SIG-M5 treated with dmso at 0.1 percent for 504 hours (cell line): ENCODE measurements around the gene CLDN16.

Experiments
- DNase-seq: peaks from one replicate; lab custom pipeline; 2025; ENCODE audit not compliant: unreplicated experiment; lab: John Stamatoyannopoulos, UW

The CLDN16 gene

GRCh38 chr3:190378240-190378891 lies 9.6 kb upstream of the CLDN16 start:
- no peak for DNase-seq

DNA sequence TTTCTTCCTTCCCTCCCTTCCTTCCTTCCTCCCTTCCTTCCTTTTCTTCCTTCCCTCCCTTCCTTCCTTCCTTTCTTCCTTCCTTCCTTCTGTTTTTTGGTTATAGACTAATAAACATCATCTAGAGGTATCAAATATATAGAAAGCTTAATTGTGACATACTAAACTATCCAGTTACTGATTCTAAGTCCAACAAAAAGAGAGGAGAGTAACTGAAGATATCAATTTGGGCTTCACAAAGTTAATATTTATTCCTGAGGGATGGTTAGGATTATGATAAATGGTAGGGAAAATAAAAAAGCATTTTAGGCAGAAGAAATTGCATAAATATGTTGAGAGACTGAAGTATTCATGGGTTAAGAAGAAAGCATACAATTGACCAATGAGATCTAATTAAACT lies 7.8 kb upstream of the CLDN16 start:
- no peak for DNase-seq

- no peak for DNase-seq
These were observed 6.5 kb upstream of the CLDN16 start for GRCh38 chr3:190381441-190381840.

DNA sequence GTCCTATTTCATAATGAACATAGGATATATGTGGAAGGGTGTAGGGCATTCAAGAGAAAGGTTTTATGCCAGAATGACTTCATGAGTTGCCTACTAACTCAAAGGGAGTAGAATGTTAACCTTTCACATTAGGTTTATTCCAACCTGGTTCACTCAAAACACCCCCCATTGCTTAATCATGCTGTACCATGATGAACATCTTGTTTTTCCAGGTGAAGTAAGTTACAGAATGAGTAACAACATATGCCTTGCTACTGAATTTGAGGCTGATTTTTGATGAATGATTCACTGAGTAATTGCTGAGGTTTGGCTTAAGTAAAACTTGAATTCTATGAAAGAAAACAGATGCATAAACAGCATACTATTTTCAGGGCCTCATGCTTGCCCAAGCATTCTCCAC lies 5.9 kb upstream of the CLDN16 start:
- DNase-seq = no peak

DNA sequence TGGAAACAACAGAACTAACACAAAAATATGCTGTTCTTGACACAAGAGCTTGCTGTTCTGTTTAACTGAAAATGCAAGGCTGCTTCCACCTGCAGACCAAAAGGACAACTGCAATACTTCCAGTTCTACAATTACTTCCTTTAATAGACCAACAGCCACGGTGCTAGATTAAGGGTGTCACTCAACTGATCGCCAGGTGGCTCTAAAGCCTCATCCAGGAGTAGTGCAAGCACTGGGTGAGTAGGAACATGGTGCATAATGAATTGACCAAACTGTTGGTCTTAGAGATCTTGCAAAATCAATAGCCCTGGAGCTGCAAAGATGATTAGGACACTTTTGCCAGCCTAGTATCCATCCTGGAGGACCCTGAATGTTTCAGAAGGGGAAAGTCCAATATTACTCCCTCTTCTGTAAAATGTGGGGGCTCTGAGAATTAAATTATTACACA lies 3.6 kb upstream of the CLDN16 start:
- DNase-seq = peak; percentile 69

- peak; percentile 53 for DNase-seq
These were observed 2.0 kb upstream of the CLDN16 start for GRCh38 chr3:190385731-190386688.

DNA sequence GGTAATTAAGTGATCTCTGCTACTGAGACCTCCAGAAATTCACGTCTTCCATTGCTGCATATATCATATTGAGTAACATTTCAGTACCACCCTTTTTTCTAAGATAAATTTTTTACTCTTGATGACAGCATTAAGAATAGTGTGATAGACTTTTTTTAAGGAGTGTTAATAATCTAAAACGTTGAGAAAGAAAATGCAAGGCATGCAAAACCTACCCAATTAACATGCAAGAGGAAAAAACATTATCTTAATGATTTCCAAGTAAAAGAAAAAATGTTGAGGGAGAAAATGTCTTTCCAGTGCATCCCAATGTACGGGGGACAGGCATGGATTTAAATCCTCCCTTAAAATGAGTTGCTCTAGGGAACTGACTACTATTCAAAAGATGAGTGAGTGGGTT lies 740 bp downstream of the CLDN16 start:
- no peak for DNase-seq

- no peak for DNase-seq
These were observed 8.0 kb downstream of the CLDN16 start for GRCh38 chr3:190396001-190396400.

GRCh38 chr3:190397889-190398288 lies 9.9 kb downstream of the CLDN16 start:
- DNase-seq = no peak

DNA sequence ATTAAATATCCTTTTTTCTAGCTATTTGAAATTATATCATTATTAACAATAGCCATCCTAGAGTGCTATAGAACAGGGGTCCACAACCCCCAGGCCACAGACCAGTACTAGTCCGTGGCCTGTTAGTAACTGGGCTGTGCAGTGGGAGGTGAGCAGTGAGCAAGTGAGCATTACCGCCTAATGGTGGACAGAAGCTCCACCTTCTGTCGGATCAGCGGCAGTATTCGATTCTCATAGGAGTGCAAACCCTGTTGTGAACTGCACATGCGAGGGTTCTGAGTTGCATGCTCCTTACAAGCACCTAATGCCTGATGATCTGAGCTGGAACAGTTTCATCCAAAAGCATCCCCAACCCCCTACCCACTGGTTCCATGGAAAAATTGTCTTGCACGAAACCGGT lies 11.7 kb downstream of the CLDN16 start:
- DNase-seq = no peak

GRCh38 chr3:190401963-190402362 lies 14.0 kb downstream of the CLDN16 start:
- no peak for DNase-seq

GRCh38 chr3:190404715-190405114 lies 16.8 kb downstream of the CLDN16 start:
- DNase-seq = no peak

- no peak for DNase-seq
These were observed 26.3 kb downstream of the CLDN16 start for GRCh38 chr3:190414297-190414696.

- DNase-seq = no peak
These were observed 36.1 kb downstream of the CLDN16 start for GRCh38 chr3:190424108-190424477.

DNA sequence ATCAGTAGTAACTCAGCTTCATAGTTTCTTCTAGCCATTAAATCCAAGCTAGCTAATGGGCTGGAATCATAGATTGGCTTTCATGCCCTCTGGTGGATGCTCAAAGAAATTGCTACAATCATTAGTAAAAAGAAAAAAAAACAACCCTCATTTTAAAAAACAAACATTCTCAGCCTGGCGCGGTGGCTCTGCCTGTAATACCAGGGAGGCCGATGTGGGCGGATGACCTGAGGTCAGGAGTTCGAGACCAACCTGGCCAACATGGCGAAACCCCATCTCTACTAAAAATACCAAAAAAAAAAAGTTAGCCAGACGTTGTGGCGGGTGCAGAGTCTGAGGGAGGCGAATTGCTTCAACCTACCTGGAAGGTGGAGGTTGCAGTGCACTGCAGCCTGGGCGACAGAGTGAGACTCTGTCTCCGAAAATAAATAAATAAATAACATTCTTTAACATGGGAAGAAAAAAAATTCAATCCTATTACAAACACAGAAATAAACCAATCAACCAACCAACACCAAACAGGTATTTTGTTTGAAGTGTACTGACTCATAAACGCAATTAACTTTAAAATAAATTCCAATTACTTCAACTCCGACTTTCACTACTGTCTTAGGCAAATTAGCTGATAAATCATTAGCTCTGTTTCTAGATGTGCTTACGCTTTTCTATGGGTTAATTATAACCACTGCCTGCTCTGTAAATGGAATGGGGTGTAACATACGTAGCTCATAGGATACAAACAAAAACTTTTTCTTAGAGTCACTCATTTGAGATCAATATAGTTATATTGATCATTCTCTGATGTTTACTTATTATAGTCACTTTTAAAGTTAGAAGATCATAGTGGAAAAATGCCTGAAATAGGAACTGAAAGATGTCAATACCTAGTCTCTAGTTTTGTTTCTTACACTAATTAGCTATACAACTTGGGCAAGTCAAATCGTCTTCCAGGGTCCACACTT lies 36.8 kb downstream of the CLDN16 start:
- DNase-seq = peak; percentile 72

DNA sequence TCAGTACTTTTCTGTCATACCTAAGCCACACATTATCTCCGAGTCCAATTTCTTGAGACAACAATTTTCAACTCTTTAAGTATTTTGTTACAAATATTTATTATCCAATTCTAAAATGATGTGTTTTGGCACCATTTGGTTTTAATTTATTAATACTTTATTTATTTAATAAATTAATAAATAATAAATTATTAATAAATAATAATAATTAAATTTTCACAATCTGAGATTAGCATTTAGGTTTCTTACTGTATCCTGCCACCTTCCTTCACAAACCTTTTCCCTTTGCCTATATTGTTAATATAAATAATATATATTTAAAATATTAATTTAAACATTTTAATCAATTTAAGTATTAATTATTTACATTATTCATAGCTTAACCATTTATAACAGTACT lies 37.9 kb downstream of the CLDN16 start:
- DNase-seq = no peak

GRCh38 chr3:190426806-190427507 lies 39.0 kb downstream of the CLDN16 start:
- no peak for DNase-seq

- DNase-seq = no peak
These were observed 41.7 kb downstream of the CLDN16 start for GRCh38 chr3:190429681-190430080.

- no peak for DNase-seq
These were observed 42.9 kb downstream of the CLDN16 start for GRCh38 chr3:190430906-190431305.

DNA sequence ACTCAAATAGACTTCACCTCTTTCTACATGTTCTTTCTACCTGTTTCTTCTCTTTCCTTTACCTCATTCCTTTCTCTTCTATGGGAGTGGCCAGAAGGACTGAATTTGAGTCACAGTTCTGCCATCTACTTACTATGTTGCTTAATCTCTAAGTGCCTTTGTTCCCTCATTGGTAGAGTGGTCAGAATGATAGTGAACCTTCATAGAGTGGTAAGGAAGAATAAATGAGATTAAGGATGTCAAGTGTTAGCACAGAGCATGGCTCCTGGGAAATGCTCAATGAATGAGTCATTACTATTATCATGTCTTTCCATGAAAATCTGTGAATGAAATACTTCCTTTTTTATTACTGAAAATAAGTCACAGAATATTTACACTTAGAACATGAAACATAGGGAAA lies 44.3 kb downstream of the CLDN16 start:
- DNase-seq = no peak

DNA sequence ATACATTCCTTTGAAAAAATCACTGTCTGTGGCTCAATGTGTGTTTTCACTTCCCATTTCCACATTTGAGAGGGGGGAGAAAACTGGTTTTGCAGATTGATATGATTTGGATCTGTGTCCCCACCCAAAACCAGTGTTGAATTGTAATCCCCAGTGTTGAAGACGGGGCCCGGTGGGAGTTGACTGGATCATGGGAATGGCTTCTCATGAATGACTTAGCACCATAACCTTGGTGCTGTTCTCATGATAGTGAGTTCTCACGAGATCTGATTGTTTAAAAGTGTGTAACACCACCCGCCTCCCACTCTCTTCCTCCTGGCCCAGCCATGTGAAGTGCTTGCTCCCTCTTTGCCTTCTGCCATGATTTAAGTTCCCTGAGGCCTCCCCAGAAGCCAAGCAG lies 45.7 kb downstream of the CLDN16 start:
- DNase-seq = no peak
